GM12864 (cell line): ENCODE measurements around the gene SUPT4H1.

Source experiments
- DNase-seq: peaks from one replicate; pipeline ENCODE4 v3.0.0-alpha.2; 2011; ENCODE audit warnings: low read depth
- H3K4me3 ChIP-seq: 2 replicates; pipeline ENCODE4 v1.5.1; 2011; ENCODE audit warnings: mild to moderate bottlenecking, low read depth, low read length, control low read depth
- CTCF ChIP-seq: IDR thresholded peaks from 2 replicates; pipeline ENCODE4 v1.5.1; 2011; ENCODE audit warnings: low read depth, mild to moderate bottlenecking, moderate library complexity, low read length, control low read depth, inconsistent platforms; ENCODE audit errors: missing control alignments

The SUPT4H1 gene

GRCh38 chr17:58301504-58302150, 50.4 kb downstream of the SUPT4H1 start:
- TF ChIP-seq CTCF = no peak
- no peak overlapping the region for H3K4me3 ChIP-seq
- DNase-seq = no peak

DNA sequence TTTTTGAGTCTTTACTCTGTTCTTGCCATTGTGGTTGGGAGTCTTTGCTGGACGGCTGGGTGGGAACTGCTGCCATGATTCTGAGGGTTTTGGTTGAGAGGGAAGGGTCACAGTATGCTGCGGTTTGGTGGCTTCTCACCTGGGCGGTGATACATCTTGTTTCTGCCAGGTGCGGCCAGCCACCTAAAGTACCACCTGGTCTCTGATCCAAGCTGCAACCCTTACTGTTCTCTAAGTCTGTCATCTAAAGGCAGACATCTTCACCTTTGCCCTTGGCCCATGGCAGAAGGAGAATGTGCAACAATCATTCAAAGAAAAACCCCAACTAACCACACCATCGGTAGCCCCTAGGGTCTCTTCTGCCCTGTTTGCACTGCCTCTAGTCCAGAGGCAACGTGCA, 51.7 kb downstream of the SUPT4H1 start:
- no peak overlapping the region for H3K4me3 ChIP-seq
- no peak for TF ChIP-seq CTCF
- no peak for DNase-seq
